HG03520 (cell line): ENCODE results near the gene ACADVL.
"Not testable (repeated sequence)": the region's sequence is repeated elsewhere in the genome, so short reads cannot be mapped to it uniquely, and the experiment has no call there.

Experiments used
- ATAC-seq: cut with Tn5 transposase; IDR thresholded peaks from one replicate; pipeline ENCODE4 v1.9.1; 2021; ENCODE audit warnings: mild to moderate bottlenecking, moderate library complexity; ENCODE audit not compliant: unreplicated experiment

Gene ACADVL

DNA sequence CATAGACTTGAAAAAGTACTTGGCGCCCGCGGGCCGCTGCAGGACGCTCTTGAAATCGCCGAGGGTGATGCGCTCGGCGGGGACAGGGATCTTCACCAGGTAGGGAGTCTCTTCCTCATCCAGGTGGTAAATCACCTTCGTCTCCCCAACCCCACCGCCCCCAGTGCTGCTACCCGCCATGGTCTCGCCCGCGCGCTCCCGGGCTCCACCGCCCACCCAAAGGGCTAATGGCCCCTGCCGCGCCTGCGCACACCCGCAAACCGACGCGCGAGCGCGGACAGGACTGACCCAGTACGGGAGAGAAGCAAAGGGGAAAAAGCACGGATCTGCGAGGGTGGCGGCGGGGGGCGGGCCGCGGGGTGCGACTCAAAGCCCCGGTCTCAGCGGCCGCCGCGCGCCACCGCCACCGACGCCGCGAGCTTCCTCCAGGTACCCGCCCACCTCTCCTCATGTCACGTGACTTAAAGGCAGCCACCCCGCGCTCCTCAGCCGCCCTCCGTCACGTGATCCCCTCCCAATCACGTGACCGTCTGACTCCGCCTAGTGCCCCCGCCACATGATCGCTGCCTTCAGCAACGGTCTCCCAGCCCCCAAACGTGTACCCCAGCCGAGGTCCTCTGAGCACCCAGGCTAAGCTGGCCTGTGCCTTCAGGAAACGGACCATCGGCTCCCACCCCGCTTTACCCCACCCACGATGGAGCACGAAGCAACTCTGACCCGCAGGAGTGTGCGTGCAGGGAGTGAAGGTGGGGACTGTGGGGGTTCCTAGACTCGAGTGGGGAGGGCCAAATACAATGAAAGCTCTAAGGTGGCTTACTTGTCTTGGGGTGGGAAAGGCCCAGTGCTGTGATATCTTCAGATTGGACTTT lies 14.6 kb downstream of the ACADVL start, which contains the start of gene DVL2:
DVL2 (minus strand) TSS at position 435 of the 869 bp plus-strand sequence; CDS start at position 180, 255 bp downstream.
- ATAC-seq, result peak; percentile 44

- ATAC-seq, result no peak
Observed at GRCh38 chr17:7235693-7236665, 16.2 kb downstream of the ACADVL start.

GRCh38 chr17:7236808-7237207 lies 17.1 kb downstream of the ACADVL start:
- ATAC-seq, result no peak

DNA sequence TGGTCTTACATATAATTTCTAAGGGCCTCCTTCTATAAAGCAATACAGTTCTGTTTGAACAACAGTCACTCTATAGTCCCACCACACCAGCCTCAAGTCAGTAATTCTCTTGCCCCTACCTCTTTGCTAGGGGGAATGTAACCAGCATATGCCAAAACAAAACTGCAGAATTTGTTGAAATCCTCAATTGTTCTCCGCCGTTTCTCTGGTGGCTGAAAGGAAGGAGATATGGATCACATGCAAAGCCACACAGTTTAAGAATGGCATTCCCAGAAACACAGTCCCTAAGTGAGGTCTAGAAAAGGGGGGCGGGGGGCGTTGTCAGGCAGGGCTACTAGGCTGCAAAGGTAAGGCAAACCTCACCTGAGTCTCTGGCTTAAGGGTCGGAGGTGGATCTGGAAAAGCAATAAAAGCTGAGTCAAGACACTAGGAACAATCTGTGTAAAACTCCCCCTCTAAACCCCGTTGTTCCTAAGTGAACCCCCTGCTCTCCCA lies 17.6 kb downstream of the ACADVL start:
- no peak for ATAC-seq

- ATAC-seq, result no peak
Observed at GRCh38 chr17:7237761-7238419, 18.2 kb downstream of the ACADVL start.

DNA sequence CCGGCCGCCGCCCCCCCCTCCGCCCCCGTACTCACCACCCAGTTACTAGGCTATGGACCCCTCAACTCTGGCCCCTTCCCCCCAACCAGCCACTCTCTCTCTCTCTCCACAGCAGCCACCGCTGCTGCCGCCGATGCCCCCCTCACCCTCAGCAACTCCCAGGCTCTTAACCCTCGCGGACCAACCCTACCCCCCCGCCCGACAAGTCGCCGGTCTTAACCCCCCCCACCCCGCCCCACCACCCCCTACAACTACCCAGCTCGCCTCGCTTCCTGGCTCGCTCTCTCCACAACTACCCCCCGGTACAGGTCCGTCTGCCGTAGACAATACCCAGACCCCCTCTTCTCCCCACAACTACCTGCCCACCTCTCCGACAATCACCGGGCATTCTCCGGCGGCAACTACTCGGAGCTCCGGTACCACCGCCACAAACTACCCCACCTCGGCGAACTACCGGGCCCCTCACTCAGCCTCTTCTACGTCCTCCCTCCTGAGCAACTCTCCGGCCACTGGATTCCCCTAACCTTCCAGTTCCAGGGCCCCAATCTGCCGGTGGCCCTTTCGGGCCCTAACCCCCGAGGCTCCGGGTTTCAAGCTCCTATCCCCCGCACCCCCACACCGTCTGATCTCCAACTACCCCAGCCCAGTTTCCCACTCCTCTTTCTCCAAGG lies 18.8 kb downstream of the ACADVL start:
- ATAC-seq, result no peak

DNA sequence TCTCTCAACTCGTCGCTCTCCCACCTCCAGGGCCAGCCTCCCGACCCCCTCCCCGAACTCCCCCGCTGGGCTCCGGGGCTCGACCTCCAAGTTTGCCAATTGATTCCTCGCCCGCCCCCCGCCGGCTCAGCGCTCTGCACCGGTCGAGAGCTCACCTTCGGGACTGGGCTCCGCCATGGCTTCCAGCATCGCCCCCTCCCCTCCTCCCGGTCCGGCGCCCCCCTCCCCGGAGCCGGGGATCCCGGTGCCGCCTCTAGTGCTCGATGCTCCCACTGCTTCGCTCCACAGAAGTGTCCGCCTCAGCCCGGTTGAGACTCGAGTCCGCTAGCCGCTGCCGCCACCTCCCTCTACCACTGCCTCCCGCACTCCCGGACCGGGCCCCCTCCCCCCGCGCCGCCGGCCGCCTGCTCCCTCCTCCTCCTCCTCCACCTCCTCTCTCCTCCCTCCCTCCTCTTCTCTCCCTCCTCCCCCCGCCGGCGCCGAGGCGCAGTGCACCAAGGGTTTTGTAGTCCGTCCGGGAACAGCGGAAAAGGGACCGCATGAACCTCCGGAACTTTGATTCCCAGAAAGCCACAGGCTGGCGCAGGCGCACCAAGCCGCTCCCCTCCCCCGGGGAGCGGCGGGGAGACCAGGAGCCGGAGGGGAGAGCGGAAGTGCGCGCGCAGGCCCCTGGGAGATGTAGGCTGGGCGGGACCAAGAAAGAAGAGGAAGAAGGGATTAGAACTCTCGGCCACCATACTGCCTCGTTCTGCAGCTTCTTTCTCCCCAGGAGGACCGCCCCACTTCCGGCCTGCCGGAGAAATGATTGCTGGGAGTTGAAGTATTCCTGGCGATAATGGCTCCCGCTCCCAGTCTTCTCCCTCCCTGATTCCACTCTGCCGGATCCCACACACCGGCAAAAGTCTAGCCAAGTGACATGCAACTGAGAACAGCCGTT lies 19.6 kb downstream of the ACADVL start, which contains the start of gene PHF23:
PHF23 (minus strand) TSS at position 367 of the 937 bp plus-strand sequence; CDS start at position 189, 178 bp downstream.
- peak; percentile 39 for ATAC-seq

DNA sequence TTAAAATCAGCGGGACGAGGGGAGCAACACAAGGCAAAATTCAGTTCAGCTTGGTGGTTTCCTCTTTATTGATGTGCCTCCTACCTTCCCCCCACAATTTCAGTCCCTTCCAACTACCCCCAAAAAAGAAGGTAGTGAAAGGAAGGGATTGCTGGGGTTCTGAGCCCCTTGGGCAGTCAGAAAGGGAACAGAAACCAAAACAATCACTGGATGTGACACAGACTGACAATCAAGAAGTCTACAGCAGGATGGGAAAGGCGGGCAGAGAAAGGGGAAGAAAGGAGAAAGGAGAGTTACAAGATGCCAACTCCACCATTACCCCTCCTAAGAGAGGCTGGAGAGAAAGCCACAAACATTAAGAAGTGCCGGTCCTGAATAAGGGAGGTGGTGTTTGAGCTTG lies 20.6 kb downstream of the ACADVL start:
- ATAC-seq, result no peak

- no peak for ATAC-seq
Observed at GRCh38 chr17:7241090-7241733, 21.5 kb downstream of the ACADVL start.

DNA sequence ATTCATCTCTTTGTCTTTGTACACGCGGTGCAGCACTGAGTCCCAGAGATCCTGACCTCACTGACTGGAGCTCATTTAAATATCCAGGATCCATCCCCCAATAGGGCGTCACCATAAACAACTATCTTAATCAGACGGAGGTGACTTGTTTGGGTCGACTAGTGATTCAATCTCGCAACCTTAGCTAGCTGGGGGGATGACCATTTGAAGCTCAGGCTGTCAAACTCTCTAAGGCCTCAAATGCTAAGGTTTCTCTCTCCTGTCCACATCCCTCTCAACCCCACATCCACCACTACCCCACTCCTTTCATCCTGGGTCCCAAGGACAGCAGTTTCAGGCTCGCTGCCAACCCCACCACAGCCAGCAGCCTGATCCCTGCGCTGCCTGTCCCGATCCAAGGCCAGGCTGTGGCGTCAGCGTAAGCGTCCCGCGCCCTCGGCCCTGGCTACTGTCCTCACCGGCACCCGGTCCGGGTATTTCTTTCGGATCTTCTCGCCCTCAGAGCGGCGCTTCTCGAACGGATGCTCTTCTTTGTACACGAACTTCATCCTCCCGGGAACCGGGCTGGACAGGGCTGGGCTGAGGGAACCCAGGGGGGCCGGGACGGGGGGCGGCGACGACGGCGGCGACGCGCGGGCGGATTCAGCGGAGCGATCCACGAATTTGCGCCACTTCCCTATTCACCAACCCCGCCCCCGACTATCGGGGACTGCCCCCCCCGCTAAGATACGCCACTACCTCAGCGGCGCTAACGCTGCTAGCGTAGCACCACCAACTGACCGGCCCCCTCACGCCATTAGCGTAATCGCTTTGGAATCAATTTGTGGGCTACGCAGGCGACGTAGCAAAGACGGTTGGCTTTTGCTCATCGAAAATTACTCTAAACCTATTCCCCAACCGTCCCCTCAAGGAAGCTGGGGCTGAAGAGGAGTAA lies 22.3 kb downstream of the ACADVL start, which contains the start of gene GABARAP:
GABARAP (minus strand) TSS at position 667 of the 934 bp plus-strand sequence; CDS start at position 548, 119 bp downstream.
- peak; percentile 26 for ATAC-seq

DNA sequence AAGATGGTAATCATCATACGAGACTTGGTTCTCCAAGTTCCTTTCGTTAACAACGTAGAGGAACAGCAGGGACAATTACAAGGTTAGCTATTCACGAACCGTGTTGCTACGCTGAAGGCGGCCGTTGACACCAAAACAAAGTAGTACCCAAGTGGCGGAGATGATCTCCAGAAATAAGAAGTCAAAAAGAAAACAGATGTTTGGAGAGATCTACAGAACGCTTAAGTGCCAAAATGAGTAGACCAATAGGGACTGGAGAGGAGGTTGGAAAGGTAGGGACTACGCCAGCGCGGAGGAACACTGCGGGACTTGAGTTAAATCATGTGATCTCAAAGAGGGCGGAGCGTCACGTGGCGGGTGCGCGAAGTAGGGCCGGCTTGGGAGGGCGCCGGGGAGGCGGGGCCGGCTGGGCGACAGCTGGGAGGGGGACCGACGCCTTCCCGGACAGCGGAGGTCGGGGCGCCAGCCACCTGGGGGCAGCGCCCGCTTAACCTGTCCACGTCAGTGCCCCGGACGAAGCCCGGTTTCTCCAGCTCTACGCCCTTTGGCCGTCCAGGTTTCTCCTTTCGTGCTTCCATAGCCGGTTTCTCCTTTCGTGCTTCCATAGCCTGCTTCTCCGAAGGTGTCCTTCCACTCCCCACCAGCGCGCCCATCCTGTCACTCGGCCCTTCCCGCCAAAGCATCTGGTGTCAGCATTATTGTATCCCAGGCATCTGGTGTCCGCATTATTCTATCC lies 23.1 kb downstream of the ACADVL start:
- ATAC-seq, result peak; percentile 33

DNA sequence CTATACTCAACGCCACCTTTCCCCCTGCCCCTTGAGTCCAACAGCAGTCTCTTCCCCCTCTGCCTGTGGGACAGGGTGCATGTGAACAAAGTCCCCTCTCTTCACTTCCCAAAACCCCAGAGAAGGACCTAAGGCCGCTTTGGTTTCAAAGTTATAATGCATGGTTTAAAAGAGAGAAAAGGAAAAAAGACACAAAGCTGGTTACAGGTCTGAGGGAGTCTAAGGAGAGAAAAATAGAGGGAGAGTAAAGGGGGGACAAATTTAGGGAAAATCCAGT lies 23.7 kb downstream of the ACADVL start:
- ATAC-seq, result no peak

GRCh38 chr17:7243838-7244237 lies 24.1 kb downstream of the ACADVL start:
- ATAC-seq, result not testable (repeated sequence)

GRCh38 chr17:7246779-7247178 lies 27.0 kb downstream of the ACADVL start:
- no peak for ATAC-seq

DNA sequence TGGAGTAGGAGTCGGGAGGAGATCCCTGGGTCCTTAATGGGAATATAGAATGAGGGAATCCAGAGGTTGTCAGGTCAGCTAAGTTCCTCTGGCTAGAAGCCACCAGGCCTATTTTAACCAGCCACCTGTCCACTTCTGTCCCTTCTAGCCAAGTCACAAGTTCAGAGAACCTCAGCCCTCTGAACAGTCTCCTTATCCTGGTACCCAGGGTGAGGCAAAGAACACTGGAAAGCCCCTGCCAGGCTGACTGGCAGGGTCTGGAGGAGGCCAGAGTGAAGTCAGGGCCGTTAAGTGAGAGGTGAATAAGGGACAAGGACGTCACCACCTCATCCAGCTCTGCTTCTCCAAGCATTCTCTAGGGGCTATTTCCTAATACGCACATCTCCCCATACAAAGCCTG lies 29.1 kb downstream of the ACADVL start:
- no peak for ATAC-seq

DNA sequence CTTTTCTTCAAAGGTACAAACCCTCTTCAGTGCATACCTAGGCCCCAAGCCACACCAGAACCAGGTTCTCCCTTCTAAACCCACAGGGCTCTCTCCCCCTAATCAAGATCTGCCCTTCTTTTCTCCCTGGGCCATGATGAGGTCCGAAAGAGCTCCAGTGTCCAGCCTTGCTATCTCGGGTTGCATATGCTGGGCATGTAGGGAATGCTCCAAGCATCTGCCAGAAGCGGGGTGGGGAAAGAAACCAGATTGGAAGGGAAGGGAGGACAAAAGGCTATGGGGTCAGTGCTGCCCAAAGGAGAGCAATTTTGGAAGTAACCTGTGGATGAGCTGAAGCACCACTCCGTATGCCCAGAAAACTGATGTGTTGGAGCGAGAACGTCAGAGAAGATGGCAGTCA lies 29.5 kb downstream of the ACADVL start:
- no peak for ATAC-seq

- ATAC-seq, result no peak
Observed at GRCh38 chr17:7249830-7250229, 30.1 kb downstream of the ACADVL start.
